ENCODE measurements around the gene GRID1.

Gene GRID1

GRCh38 chr10:86036544-86036831 lies 330.1 kb downstream of the GRID1 start:
- no peak for TF ChIP-seq CTCF (IDR thresholded peaks at IDR 0.05; ENCODE audit: low read length)
- no peak for TF ChIP-seq EZH2 (IDR thresholded peaks at IDR 0.05; ENCODE audit: borderline replicate concordance, low read length)
- Histone ChIP-seq H3F3A (ENCODE audit: insufficient read depth, low read length) (no peaks in the 10 kb centered on the region), H3K79me2 (ENCODE audit: insufficient read depth, low read length) (no peaks in the 10 kb centered on the region), H2AFZ (ENCODE audit: low read length) (no peak overlapping the region), H3K4me1 (ENCODE audit: insufficient read depth, low read length, severe bottlenecking) (no peaks in the 10 kb centered on the region), H3K9me3 (ENCODE audit: low read length) (no peaks in the 10 kb centered on the region), H3K4me2 (ENCODE audit: low read length) (no peak overlapping the region), H3K9ac (ENCODE audit: low read length) (no peak overlapping the region), H3K36me3 (ENCODE audit: insufficient read depth, low read length) (no peaks in the 10 kb centered on the region), H3K9me2 (ENCODE audit: low read depth, low read length) (no peaks in the 10 kb centered on the region), H3K27me3 (ENCODE audit: insufficient read depth, low read length) (0 out of 2 replicates have a peak, but pooled peaks cover 4% of the 10 kb centered on the region), H4K20me1 (ENCODE audit: insufficient read depth, low read length) (no peaks in the 10 kb centered on the region), H3K27ac (ENCODE audit: low read depth, low read length, poor library complexity, severe bottlenecking) (no peak overlapping the region), H3K4me3 (ENCODE audit: low read depth, low read length, poor library complexity, severe bottlenecking) (no peak overlapping the region)

- Histone ChIP-seq H3K9me3 (ENCODE audit: low read length) (no peaks in the 10 kb centered on the region), H3K36me3 (ENCODE audit: insufficient read depth, low read length) (no peaks in the 10 kb centered on the region), H3K4me3 (ENCODE audit: low read depth, low read length, poor library complexity, severe bottlenecking) (no peak overlapping the region), H2AFZ (ENCODE audit: low read length) (no peak overlapping the region), H3K79me2 (ENCODE audit: insufficient read depth, low read length) (no peaks in the 10 kb centered on the region), H4K20me1 (ENCODE audit: insufficient read depth, low read length) (no peaks in the 10 kb centered on the region), H3K4me1 (ENCODE audit: insufficient read depth, low read length, severe bottlenecking) (no peaks in the 10 kb centered on the region), H3K9ac (ENCODE audit: low read length) (no peak overlapping the region), H3K4me2 (ENCODE audit: low read length) (no peak overlapping the region), H3K9me2 (ENCODE audit: low read depth, low read length) (no peaks in the 10 kb centered on the region), H3K27me3 (ENCODE audit: insufficient read depth, low read length) (0 out of 2 replicates have a peak, but pooled peaks cover 4% of the 10 kb centered on the region), H3F3A (ENCODE audit: insufficient read depth, low read length) (no peaks in the 10 kb centered on the region), H3K27ac (ENCODE audit: low read depth, low read length, poor library complexity, severe bottlenecking) (no peak overlapping the region)
- TF ChIP-seq EZH2 (IDR thresholded peaks at IDR 0.05; ENCODE audit: borderline replicate concordance, low read length) (no peak), CTCF (IDR thresholded peaks at IDR 0.05; ENCODE audit: low read length) (no peak)
Measured at GRCh38 chr10:86035791-86036543, 330.6 kb downstream of the GRID1 start.

GRCh38 chr10:86034710-86035109 lies 331.9 kb downstream of the GRID1 start:
- H2AFZ ChIP-seq (ENCODE audit: low read length) = no peak overlapping the region
- H3K4me3 ChIP-seq (ENCODE audit: low read depth, low read length, poor library complexity, severe bottlenecking) = no peak overlapping the region
- TF ChIP-seq EZH2 (IDR thresholded peaks at IDR 0.05; ENCODE audit: borderline replicate concordance, low read length) (no peak), CTCF (IDR thresholded peaks at IDR 0.05; ENCODE audit: low read length) (no peak)
- H3K4me2 ChIP-seq (ENCODE audit: low read length) = no peak overlapping the region
- 0 out of 2 replicates have a peak, but pooled peaks cover 4% of the 10 kb centered on the region for H3K27me3 ChIP-seq (ENCODE audit: insufficient read depth, low read length)
- no peak overlapping the region for H3K9ac ChIP-seq (ENCODE audit: low read length)
- H3K79me2 ChIP-seq (ENCODE audit: insufficient read depth, low read length) = no peaks in the 10 kb centered on the region
- no peaks in the 10 kb centered on the region for H3K36me3 ChIP-seq (ENCODE audit: insufficient read depth, low read length)
- H3K9me2 ChIP-seq (ENCODE audit: low read depth, low read length) = no peaks in the 10 kb centered on the region
- no peaks in the 10 kb centered on the region for H3K9me3 ChIP-seq (ENCODE audit: low read length)
- H3K27ac ChIP-seq (ENCODE audit: low read depth, low read length, poor library complexity, severe bottlenecking) = no peak overlapping the region
- no peaks in the 10 kb centered on the region for H4K20me1 ChIP-seq (ENCODE audit: insufficient read depth, low read length)
- no peaks in the 10 kb centered on the region for H3K4me1 ChIP-seq (ENCODE audit: insufficient read depth, low read length, severe bottlenecking)
- no peaks in the 10 kb centered on the region for H3F3A ChIP-seq (ENCODE audit: insufficient read depth, low read length)
